H9 (cell line): ENCODE measurements around the gene SRGAP3. TPM values are rescaled to one million over a fixed set of nuclear protein-coding genes. Genes with fewer than 3 reads are reported as not detected.

Experiments used
- DNase-seq: peaks from one replicate; pipeline ENCODE4 v3.0.0-alpha.2; 2017
- H2AFZ ChIP-seq: one replicate; pipeline ENCODE4 v1.6.1; 2013; ENCODE audit warnings: mild to moderate bottlenecking, low read length, control low read depth, moderate library complexity
- H2AK5ac ChIP-seq: 2 replicates; pipeline ENCODE4 v1.6.1; 2013; ENCODE audit warnings: low read length, control low read depth, mixed read lengths; ENCODE audit not compliant: insufficient read length
- H2BK120ac ChIP-seq: one replicate; pipeline ENCODE4 v1.6.1; 2013; ENCODE audit warnings: low read depth, mild to moderate bottlenecking, low read length, control low read depth, inconsistent platforms; ENCODE audit not compliant: poor library complexity, severe bottlenecking
- H2BK12ac ChIP-seq: 2 replicates; pipeline ENCODE4 v1.6.1; 2013; ENCODE audit warnings: low read length, control low read depth, mixed read lengths, low read depth; ENCODE audit not compliant: insufficient read length
- H2BK15ac ChIP-seq: 2 replicates; pipeline ENCODE4 v1.6.1; 2013; ENCODE audit warnings: low read depth, low read length, control low read depth
- H2BK20ac ChIP-seq: one replicate; pipeline ENCODE4 v1.6.1; 2013; ENCODE audit warnings: low read depth, mild to moderate bottlenecking, low read length, control low read depth, inconsistent platforms; ENCODE audit not compliant: poor library complexity, severe bottlenecking
- H2BK5ac ChIP-seq: 2 replicates; pipeline ENCODE4 v1.6.1; 2013; ENCODE audit warnings: low read length, control low read depth, mixed read lengths; ENCODE audit not compliant: insufficient read length
- H3K14ac ChIP-seq: 2 replicates; pipeline ENCODE4 v1.6.1; 2013; ENCODE audit warnings: low read length, control low read depth; ENCODE audit not compliant: insufficient read depth
- H3K18ac ChIP-seq: 2 replicates; pipeline ENCODE4 v1.6.1; 2013; ENCODE audit warnings: low read depth, mild to moderate bottlenecking, mixed read lengths, low read length, control low read depth; ENCODE audit not compliant: insufficient read length
- H3K23ac ChIP-seq: 2 replicates; pipeline ENCODE4 v1.6.1; 2013; ENCODE audit warnings: low read length, control low read depth, mixed read lengths, low read depth; ENCODE audit not compliant: insufficient read length
- H3K23me2 ChIP-seq: 2 replicates; pipeline ENCODE4 v1.6.1; 2013; ENCODE audit warnings: low read depth, mild to moderate bottlenecking, mixed read lengths, low read length, control low read depth; ENCODE audit not compliant: insufficient read length, poor library complexity, severe bottlenecking
- H3K27ac ChIP-seq: 2 replicates; pipeline ENCODE4 v1.5.1; 2013; ENCODE audit warnings: low read length, control low read depth, mixed read lengths, low read depth; ENCODE audit not compliant: insufficient read length
- H3K27me3 ChIP-seq: 2 replicates; pipeline ENCODE4 v1.6.1; 2013; ENCODE audit warnings: low read length, control low read depth, inconsistent platforms; ENCODE audit not compliant: insufficient read depth
- H3K4ac ChIP-seq: 2 replicates; pipeline ENCODE4 v1.6.1; 2013; ENCODE audit warnings: low read depth, mild to moderate bottlenecking, control low read depth, inconsistent platforms, low read length, moderate library complexity
- H3K4me1 ChIP-seq: 2 replicates; pipeline ENCODE4 v1.6.1; 2013; ENCODE audit warnings: low read length, control low read depth, inconsistent platforms; ENCODE audit not compliant: insufficient read depth
- H3K4me2 ChIP-seq: 2 replicates; pipeline ENCODE4 v1.6.1; 2013; ENCODE audit warnings: low read length, control low read depth, mixed read lengths; ENCODE audit not compliant: insufficient read length, insufficient read depth
- H3K56ac ChIP-seq: 2 replicates; pipeline ENCODE4 v1.6.1; 2013; ENCODE audit warnings: low read depth, mild to moderate bottlenecking, mixed read lengths, low read length, control low read depth; ENCODE audit not compliant: insufficient read length
- H3K79me1 ChIP-seq: 2 replicates; pipeline ENCODE4 v1.6.1; 2013; ENCODE audit warnings: low read depth, mild to moderate bottlenecking, moderate library complexity, low read length, control low read depth, inconsistent platforms; ENCODE audit not compliant: insufficient read depth, poor library complexity, severe bottlenecking
- H3K79me2 ChIP-seq: 2 replicates; pipeline ENCODE4 v1.6.1; 2013; ENCODE audit warnings: low read length, control low read depth, inconsistent platforms; ENCODE audit not compliant: insufficient read depth
- H3K9ac ChIP-seq: 2 replicates; pipeline ENCODE4 v1.6.1; 2013; ENCODE audit warnings: low read length, control low read depth, mixed read lengths; ENCODE audit not compliant: insufficient read length; ENCODE audit errors: extremely low read depth
- H3K9me3 ChIP-seq: one replicate; pipeline ENCODE4 v1.6.1; 2013; ENCODE audit warnings: low read depth, low read length, inconsistent platforms; ENCODE audit not compliant: control insufficient read depth
- H3T11ph ChIP-seq: one replicate; pipeline ENCODE4 v1.6.1; 2013; ENCODE audit warnings: mild to moderate bottlenecking, low read length, control low read depth, inconsistent platforms
- H4K20me1 ChIP-seq: one replicate; pipeline ENCODE4 v1.6.1; 2013; ENCODE audit not compliant: control insufficient read depth, insufficient read length, insufficient read depth
- H4K5ac ChIP-seq: 2 replicates; pipeline ENCODE4 v1.6.1; 2013; ENCODE audit warnings: low read depth, mild to moderate bottlenecking, mixed read lengths, low read length, control low read depth; ENCODE audit not compliant: insufficient read length
- H4K8ac ChIP-seq: replicated peaks from 2 replicates; pipeline ENCODE4 v1.6.1; 2013; ENCODE audit warnings: low read length, control low read depth, mixed read lengths, low read depth; ENCODE audit not compliant: insufficient read length
- H4K91ac ChIP-seq: 2 replicates; pipeline ENCODE4 v1.6.1; 2013; ENCODE audit warnings: low read depth, mild to moderate bottlenecking, moderate library complexity, mixed read lengths, low read length, control low read depth; ENCODE audit not compliant: insufficient read length
- H3K27ac Mint-ChIP-seq, 3 experiments: 2 replicates in 2 of 3; 3 replicates in 1 of 3; pipeline ENCODE4 v1.8.0; 2020 to 2021; ENCODE audit warnings: mixed read lengths in 3 of 3, mild to moderate bottlenecking in 1 of 3, moderate library complexity in 1 of 3
- H3K27me3 Mint-ChIP-seq: 2 replicates; pipeline ENCODE4 v1.8.0; 2021; ENCODE audit warnings: low read depth, mild to moderate bottlenecking, moderate library complexity, mixed read lengths
- H3K36me3 Mint-ChIP-seq, 3 experiments: 2 replicates in 2 of 3; 3 replicates in 1 of 3; pipeline ENCODE4 v1.8.0; 2020 to 2021; ENCODE audit warnings: low read depth in 3 of 3, mixed read lengths in 3 of 3; ENCODE audit not compliant: insufficient read depth in 1 of 3
- H3K4me1 Mint-ChIP-seq, 2 experiments: 2 replicates each; pipeline ENCODE4 v1.8.0; 2020; ENCODE audit warnings: mixed read lengths in 2 of 2
- H3K4me3 Mint-ChIP-seq, 2 experiments: 2 replicates in 1 of 2; 3 replicates in 1 of 2; pipeline ENCODE4 v1.8.0; 2020 to 2021; ENCODE audit warnings: mild to moderate bottlenecking in 2 of 2, mixed read lengths in 2 of 2, moderate library complexity in 1 of 2
- H3K9me3 Mint-ChIP-seq, 2 experiments: 2 replicates in 1 of 2; 3 replicates in 1 of 2; pipeline ENCODE4 v1.8.0; 2020; ENCODE audit warnings: mild to moderate bottlenecking in 2 of 2, mixed read lengths in 2 of 2, moderate library complexity in 1 of 2
- CTCF ChIP-seq: fragments of 200-600 bp; sonication (generic); conservative IDR thresholded peaks from 3 replicates; pipeline ENCODE4 v1.8.0; 2021; ENCODE audit warnings: antibody characterized with exemption, mild to moderate bottlenecking
- WGBS: extraction: QIAGEN DNeasy Blood & Tissue Kit; methylation state at CpG from one replicate; pipeline ENCODE4 v1.1.7; 2013; ENCODE audit warnings: missing lambda C conversion rate, low lambda C conversion rate, mixed read lengths; ENCODE audit not compliant: insufficient read length; ENCODE audit errors: extremely low coverage; 5-methylcytosine and 5-hydroxymethylcytosine counted together
- total RNA-seq: library from RNA; stranded (reverse); gene quantifications from 2 replicates; pipeline ENCODE4 v1.2.1, GENCODE V29; 2021

Gene SRGAP3
- total RNA-seq, 1 experiment from 2014 or later, result 3.4 TPM

GRCh38 chr3:8990266-8991215, 258.9 kb downstream of the SRGAP3 start:
- WGBS, result no CpG with 5 or more reads among the region's 36 CpGs
- H3T11ph ChIP-seq, result no peak overlapping the region
- Mint-ChIP-seq H3K4me1 (peaks cover 11 to 14% of the 10 kb centered on the region in 2 experiments), H3K9me3 (no peaks in the 10 kb centered on the region), H3K4me3 (no peak overlapping the region), H3K27me3 (peaks cover 2% of the 10 kb centered on the region; the same call in 1 of the 2 replicates), H3K36me3 (no peaks in the 10 kb centered on the region), H3K27ac (no peak overlapping the region)
- no peak for TF ChIP-seq CTCF
- H2BK12ac ChIP-seq, result no peak overlapping the region
- no peaks in the 10 kb centered on the region for H3K79me1 ChIP-seq
- no peak overlapping the region for H4K91ac ChIP-seq
- no peaks in the 10 kb centered on the region for H3K4me1 ChIP-seq
- no peak overlapping the region for H4K8ac ChIP-seq
- H3K4ac ChIP-seq, result no peak overlapping the region
- no peaks in the 10 kb centered on the region for H4K20me1 ChIP-seq
- H3K9ac ChIP-seq, result no peak overlapping the region
- H3K27ac ChIP-seq, result no peak overlapping the region
- H2BK5ac ChIP-seq, result no peak overlapping the region
- no peak overlapping the region for H3K4me2 ChIP-seq
- H3K27me3 ChIP-seq, result no peaks in the 10 kb centered on the region
- H2BK15ac ChIP-seq, result no peak overlapping the region
- H2BK20ac ChIP-seq, result no peak overlapping the region
- H3K23me2 ChIP-seq, result no peaks in the 10 kb centered on the region
- no peak overlapping the region for H3K18ac ChIP-seq
- no peak overlapping the region for H2BK120ac ChIP-seq
- no peak overlapping the region for H4K5ac ChIP-seq
- no peak overlapping the region for H3K14ac ChIP-seq
- H2AFZ ChIP-seq, result no peak overlapping the region
- H3K79me2 ChIP-seq, result no peaks in the 10 kb centered on the region
- H2AK5ac ChIP-seq, result no peak overlapping the region
- no peak overlapping the region for H3K23ac ChIP-seq
- no peak overlapping the region for H3K56ac ChIP-seq
- no peak for DNase-seq
- H3K9me3 ChIP-seq, result no peaks in the 10 kb centered on the region
